Body of pancreas (tissue), 4 donors: ENCODE measurements around the gene FHOD3.

Experiments used
- POLR2A ChIP-seq, 3 donors: fragments of 450-650 bp; IDR thresholded peaks; one replicate each; pipeline ENCODE4 v1.6.1; 2016; ENCODE audit warnings: antibody characterized with exemption in 3 of 3, mild to moderate bottlenecking in 2 of 3
- TF ChIP-seq, protein P1 (sequence below), 7 experiments: fragments of 450-650 bp in 4 of 7; fragments of 200-600 bp in 3 of 7; sonication (generic) in 3 of 7; IDR thresholded peaks; one replicate each; pipeline ENCODE4 v1.5.1; 2016 to 2019; ENCODE audit warnings: antibody characterized with exemption in 7 of 7

- TF ChIP-seq, protein P1, sequence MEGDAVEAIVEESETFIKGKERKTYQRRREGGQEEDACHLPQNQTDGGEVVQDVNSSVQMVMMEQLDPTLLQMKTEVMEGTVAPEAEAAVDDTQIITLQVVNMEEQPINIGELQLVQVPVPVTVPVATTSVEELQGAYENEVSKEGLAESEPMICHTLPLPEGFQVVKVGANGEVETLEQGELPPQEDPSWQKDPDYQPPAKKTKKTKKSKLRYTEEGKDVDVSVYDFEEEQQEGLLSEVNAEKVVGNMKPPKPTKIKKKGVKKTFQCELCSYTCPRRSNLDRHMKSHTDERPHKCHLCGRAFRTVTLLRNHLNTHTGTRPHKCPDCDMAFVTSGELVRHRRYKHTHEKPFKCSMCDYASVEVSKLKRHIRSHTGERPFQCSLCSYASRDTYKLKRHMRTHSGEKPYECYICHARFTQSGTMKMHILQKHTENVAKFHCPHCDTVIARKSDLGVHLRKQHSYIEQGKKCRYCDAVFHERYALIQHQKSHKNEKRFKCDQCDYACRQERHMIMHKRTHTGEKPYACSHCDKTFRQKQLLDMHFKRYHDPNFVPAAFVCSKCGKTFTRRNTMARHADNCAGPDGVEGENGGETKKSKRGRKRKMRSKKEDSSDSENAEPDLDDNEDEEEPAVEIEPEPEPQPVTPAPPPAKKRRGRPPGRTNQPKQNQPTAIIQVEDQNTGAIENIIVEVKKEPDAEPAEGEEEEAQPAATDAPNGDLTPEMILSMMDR (IDR thresholded peaks at IDR 0.05) = no peak
- no peak for TF ChIP-seq POLR2A (IDR thresholded peaks at IDR 0.05)
These were observed 477.9 kb downstream of the FHOD3 start for GRCh38 chr18:36775396-36775795.
